NB4 (cell line): ENCODE measurements around the gene RPUSD3.
"Not testable (repeated sequence)": the region's sequence is repeated elsewhere in the genome, so short reads cannot be mapped to it uniquely, and the experiment has no call there.

ENCODE experiments used
- CTCF ChIP-seq: IDR thresholded peaks from one replicate; pipeline ENCODE4 v1.5.1; 2012; ENCODE audit warnings: low read depth, low read length
- POLR2A ChIP-seq: IDR thresholded peaks from 2 replicates; pipeline ENCODE4 v1.6.1; 2011; ENCODE audit warnings: mild to moderate bottlenecking; ENCODE audit not compliant: insufficient read length; ENCODE audit errors: extremely low read depth

- TF ChIP-seq CTCF, POLR2A: not testable (repeated sequence)
Measured at GRCh38 chr3:9847870-9848269, 4.1 kb upstream of the RPUSD3 start.
